Right lobe of liver (tissue), 4 donors: Measurements from ENCODE around the gene PLD5.

ENCODE experiments used
- CTCF ChIP-seq, 4 donors: fragments of 200-600 bp in 3 of 4; fragments of 450-650 bp in 1 of 4; IDR thresholded peaks; one replicate each; pipeline versions ENCODE4 v1.5.1 to v1.8.0; 2016 to 2022; ENCODE audit warnings: antibody characterized with exemption in 4 of 4, mild to moderate bottlenecking in 2 of 4
- POLR2A ChIP-seq: fragments of 450-650 bp; IDR thresholded peaks from one replicate; pipeline ENCODE4 v1.6.1; 2017; ENCODE audit warnings: antibody characterized with exemption, mild to moderate bottlenecking
- donor health status: DM: no; HTN: no; CAD: no.
- donor health status: DM: no; HTN: no; CAD: no.
- donor health status: DM: no; HTN: yes; CAD: no.

GRCh38 chr1:242542271-242542670 lies 17.8 kb upstream of the PLD5 start:
- TF ChIP-seq POLR2A (no peak), CTCF (IDR thresholded peaks at IDR 0.05) (no peak)
